Prostate gland (tissue), 2 donors: ENCODE data around the gene PDLIM7.

Experiments
- CTCF ChIP-seq, 4 experiments: fragments of 200-600 bp in 2 of 4; fragments of 450-650 bp in 2 of 4; sonication (generic) in 2 of 4; IDR thresholded peaks; 1 replicate in 3 of 4; 2 replicates in 1 of 4; pipeline ENCODE4 v1.5.1; 2016 to 2019; ENCODE audit warnings: antibody characterized with exemption in 4 of 4, mild to moderate bottlenecking in 2 of 4, moderate library complexity in 2 of 4
- POLR2AphosphoS5 ChIP-seq: sonication (generic); formaldehyde crosslinking; IDR thresholded peaks from one replicate; pipeline ENCODE4 v1.6.1; 2017; ENCODE audit warnings: antibody characterized with exemption

GRCh38 chr5:177545487-177546257 lies 48.3 kb upstream of the PDLIM7 start:
- TF ChIP-seq CTCF (IDR thresholded peaks at IDR 0.05) (no peak), POLR2AphosphoS5 (no peak)
